ENCODE data around the gene SFT2D2. TPM values are rescaled to one million over a fixed set of nuclear protein-coding genes. Genes with fewer than 3 reads are reported as not detected.

Gene SFT2D2
- total and polyA plus RNA-seq, 3 experiments from 2014 or later: 44.4 to 46.0 (median 45.1) TPM

DNA sequence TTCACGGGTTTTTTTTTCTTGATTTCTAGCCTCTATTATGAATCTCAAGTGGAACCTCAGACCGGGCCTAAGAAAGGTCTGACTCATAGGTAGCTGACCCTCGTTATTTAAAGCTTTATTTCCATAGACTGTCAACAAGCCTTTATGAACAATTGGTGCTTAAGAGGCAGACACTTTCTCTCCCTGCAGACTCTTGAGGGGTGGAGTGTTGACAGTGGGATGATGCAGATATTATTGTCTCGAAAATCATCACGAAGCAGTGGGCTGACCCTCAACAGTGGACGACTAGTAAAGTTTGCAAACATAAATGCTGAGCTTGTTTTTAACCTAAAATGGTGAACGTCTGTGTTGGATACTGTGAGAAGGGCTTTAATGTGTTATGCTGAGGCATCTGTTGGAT lies 1.8 kb downstream of the SFT2D2 start:
- Mint-ChIP-seq H3K36me3 (peaks cover 0 to 55% (median 3%) of the 10 kb centered on the region in 3 donors), H3K9me3 (no peaks in the 10 kb centered on the region), H3K4me3 (peak overlapping the region; percentile 92 to 99 (median 97)), H3K27me3 (peaks cover 0 to 4% of the 10 kb centered on the region in 2 donors), H3K27ac (peak overlapping the region; percentile 21 to 98 (median 95)), H3K4me1 (peaks cover 50 to 72% (median 58%) of the 10 kb centered on the region in 3 donors)
- POLR2A ChIA-PET: interaction anchor here (0.7 to 1.8 kb wide), 2 partner anchors 10 kb away, joined by 3 to 4 read pairs; no protein-coding TSS in a partner anchor
- Histone ChIP-seq H3K9me3 (ENCODE audit: low read length) (no peaks in the 10 kb centered on the region), H3K27ac (ENCODE audit: low read depth, low read length) (no peak overlapping the region), H3K27me3 (ENCODE audit: insufficient read depth, low read length, poor library complexity, severe bottlenecking) (no peaks in the 10 kb centered on the region), H3K4me1 (ENCODE audit: insufficient read depth, low read length) (peaks cover 27% of the 10 kb centered on the region), H3K4me3 (ENCODE audit: low read length) (peak overlapping the region; percentile 82), H3K36me3 (ENCODE audit: insufficient read depth, low read length) (peaks cover 16% of the 10 kb centered on the region)
- CTCF ChIA-PET: interaction anchor here (2.1 kb wide), 1 partner anchor 7 kb away, joined by 24 read pairs; no protein-coding TSS in a partner anchor
- DNase-seq: no peak

DNA sequence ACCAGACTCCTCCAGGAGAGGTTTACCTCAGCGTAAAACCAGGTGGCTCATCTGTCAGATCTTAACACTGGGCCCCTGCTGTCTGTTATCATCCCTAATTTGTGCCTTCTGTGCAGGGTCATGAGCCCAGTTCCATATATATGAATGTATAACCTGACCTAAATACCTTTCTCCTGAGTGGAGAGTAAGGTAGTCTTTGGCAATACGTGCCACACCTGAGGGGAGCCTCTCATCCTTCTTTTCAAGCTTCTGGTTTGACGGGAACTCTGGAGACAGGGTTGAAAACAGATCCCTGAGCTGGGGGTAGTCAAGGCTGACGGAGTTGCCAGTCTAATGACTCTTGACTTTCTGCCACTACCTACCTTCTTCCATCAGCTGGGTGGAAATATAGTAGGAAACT lies 4.1 kb downstream of the SFT2D2 start:
- no peak overlapping the region for H3K4me3 ChIP-seq (ENCODE audit: low read length)
- DNase-seq: no peak
- no peaks in the 10 kb centered on the region for H3K9me3 ChIP-seq (ENCODE audit: low read length)
- Mint-ChIP-seq H3K4me1 (peaks cover 61 to 88% (median 73%) of the 10 kb centered on the region in 3 donors), H3K4me3 (peak overlapping the region in 2 of 7 donors; percentile 30 to 72), H3K27ac (peak overlapping the region in 4 of 8 donors; percentile 3 to 93 (median 53)), H3K27me3 (no peaks in the 10 kb centered on the region), H3K9me3 (no peaks in the 10 kb centered on the region), H3K36me3 (peaks cover 4 to 75% (median 7%) of the 10 kb centered on the region in 3 donors)
- no peaks in the 10 kb centered on the region for H3K27me3 ChIP-seq (ENCODE audit: insufficient read depth, low read length, poor library complexity, severe bottlenecking)
- CTCF ChIA-PET: no interaction called here
- peaks cover 30% of the 10 kb centered on the region for H3K4me1 ChIP-seq (ENCODE audit: insufficient read depth, low read length)
- no peak overlapping the region for H3K27ac ChIP-seq (ENCODE audit: low read depth, low read length)
- H3K36me3 ChIP-seq (ENCODE audit: insufficient read depth, low read length): peaks cover 29% of the 10 kb centered on the region
- POLR2A ChIA-PET: no interaction called here

DNA sequence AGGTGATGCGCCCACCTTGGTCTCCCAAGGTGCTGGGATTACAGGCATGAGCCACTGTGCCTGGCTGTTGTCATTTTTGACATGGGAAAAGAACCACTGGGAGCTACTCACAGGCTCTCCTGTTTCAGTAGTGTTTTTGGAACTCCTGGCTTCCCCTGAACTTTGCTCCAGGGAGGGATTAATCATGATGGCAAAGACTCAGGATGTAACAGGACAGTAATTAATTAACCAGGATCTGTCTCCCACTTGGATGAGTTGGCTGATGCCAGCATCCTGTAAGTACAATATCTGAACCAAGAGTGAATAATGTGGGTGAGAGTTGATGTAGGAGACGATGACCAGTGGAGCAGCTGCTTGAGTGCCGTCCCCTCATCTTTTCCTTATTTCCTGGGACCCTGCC lies 4.9 kb downstream of the SFT2D2 start:
- ChIA-PET CTCF (no interaction called here), POLR2A (no interaction called here)
- Mint-ChIP-seq H3K27me3 (no peaks in the 10 kb centered on the region), H3K4me1 (peaks cover 64 to 88% (median 78%) of the 10 kb centered on the region in 3 donors), H3K36me3 (peaks cover 4 to 78% (median 11%) of the 10 kb centered on the region in 3 donors), H3K4me3 (no peak overlapping the region), H3K9me3 (no peaks in the 10 kb centered on the region), H3K27ac (peak overlapping the region in 2 of 8 donors; percentile 7 to 39)
- Histone ChIP-seq H3K4me1 (ENCODE audit: insufficient read depth, low read length) (peaks cover 34% of the 10 kb centered on the region), H3K36me3 (ENCODE audit: insufficient read depth, low read length) (peaks cover 32% of the 10 kb centered on the region), H3K27me3 (ENCODE audit: insufficient read depth, low read length, poor library complexity, severe bottlenecking) (no peaks in the 10 kb centered on the region), H3K4me3 (ENCODE audit: low read length) (no peak overlapping the region), H3K27ac (ENCODE audit: low read depth, low read length) (no peak overlapping the region), H3K9me3 (ENCODE audit: low read length) (no peaks in the 10 kb centered on the region)
- DNase-seq: no peak

DNA sequence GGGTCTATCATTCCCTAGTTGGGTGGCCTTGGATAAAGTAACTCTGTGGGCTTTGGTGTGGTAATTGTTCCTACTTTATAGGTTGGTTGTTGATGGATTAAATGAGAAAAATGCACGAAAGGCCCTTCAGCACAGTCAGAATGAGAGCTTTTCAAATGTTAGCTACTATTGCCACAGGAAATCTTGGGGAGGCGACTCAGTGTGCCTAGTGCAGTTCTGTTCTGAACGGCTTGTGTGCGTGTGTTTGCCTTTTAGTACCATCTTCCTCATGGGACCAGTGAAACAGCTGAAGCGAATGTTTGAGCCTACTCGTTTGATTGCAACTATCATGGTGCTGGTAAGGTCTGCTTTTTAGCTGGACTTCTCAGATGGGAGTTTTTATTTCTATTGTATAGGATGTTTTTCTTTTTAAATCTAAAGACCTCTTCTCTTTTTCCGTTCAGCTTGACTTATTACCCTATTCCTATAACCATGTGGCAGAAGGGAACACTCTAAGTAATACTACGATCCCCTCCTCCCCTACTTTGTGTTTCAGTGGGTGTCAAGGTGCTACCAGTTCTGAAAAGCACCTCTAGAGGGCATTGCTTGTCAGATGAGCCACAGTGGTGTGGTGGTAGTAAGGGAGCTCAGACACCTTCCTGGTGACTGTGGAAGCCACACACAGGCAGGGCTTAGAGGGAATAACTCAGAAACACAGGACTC lies 9.2 kb downstream of the SFT2D2 start:
- Mint-ChIP-seq H3K4me1 (peaks cover 42 to 70% (median 64%) of the 10 kb centered on the region in 3 donors), H3K4me3 (no peak overlapping the region), H3K9me3 (no peaks in the 10 kb centered on the region), H3K27me3 (no peaks in the 10 kb centered on the region), H3K36me3 (peaks cover 5 to 87% (median 32%) of the 10 kb centered on the region in 3 donors), H3K27ac (peak overlapping the region in 6 of 8 donors; percentile 13 to 89 (median 52))
- H3K4me3 ChIP-seq (ENCODE audit: low read length): no peak overlapping the region
- CTCF ChIA-PET: interaction anchor here (0.6 to 2.6 kb wide), 15 partner anchors 8 to 1133 kb away, joined by 3 to 24 read pairs (median 4); partner anchors contain the start of genes BLZF1, NME7 and SFT2D2
- peaks cover 15% of the 10 kb centered on the region for H3K4me1 ChIP-seq (ENCODE audit: insufficient read depth, low read length)
- H3K9me3 ChIP-seq (ENCODE audit: low read length): no peaks in the 10 kb centered on the region
- peaks cover 50% of the 10 kb centered on the region for H3K36me3 ChIP-seq (ENCODE audit: insufficient read depth, low read length)
- POLR2A ChIA-PET: interaction anchor here (0.9 kb wide), 1 partner anchor 9 kb away, joined by 8 read pairs; the partner anchor contains the start of gene SFT2D2
- H3K27me3 ChIP-seq (ENCODE audit: insufficient read depth, low read length, poor library complexity, severe bottlenecking): no peaks in the 10 kb centered on the region
- no peak overlapping the region for H3K27ac ChIP-seq (ENCODE audit: low read depth, low read length)
- DNase-seq: peak in 4 of 5 donors; percentile 22 to 57 (median 30)

DNA sequence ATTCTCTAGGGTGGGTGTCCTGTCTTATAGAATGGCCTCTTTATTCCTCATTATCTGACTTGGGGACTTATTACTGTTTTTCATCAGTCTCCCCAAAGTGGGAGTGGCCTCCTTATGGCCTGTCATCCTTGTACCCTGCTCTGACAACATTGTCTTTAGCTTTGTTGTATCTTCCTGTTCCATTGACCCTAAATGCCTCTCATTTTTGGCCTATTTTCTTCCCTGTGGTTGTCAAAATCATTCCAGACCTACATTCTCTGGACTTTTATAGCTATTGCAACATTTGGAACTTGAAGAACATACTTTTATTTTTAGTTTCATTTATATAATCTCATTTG lies 9.7 kb downstream of the SFT2D2 start:
- Histone ChIP-seq H3K9me3 (ENCODE audit: low read length) (no peaks in the 10 kb centered on the region), H3K4me3 (ENCODE audit: low read length) (no peak overlapping the region), H3K27me3 (ENCODE audit: insufficient read depth, low read length, poor library complexity, severe bottlenecking) (no peaks in the 10 kb centered on the region), H3K27ac (ENCODE audit: low read depth, low read length) (no peak overlapping the region), H3K36me3 (ENCODE audit: insufficient read depth, low read length) (peaks cover 47% of the 10 kb centered on the region), H3K4me1 (ENCODE audit: insufficient read depth, low read length) (peaks cover 15% of the 10 kb centered on the region)
- Mint-ChIP-seq H3K4me1 (peaks cover 42 to 69% (median 63%) of the 10 kb centered on the region in 3 donors), H3K4me3 (no peak overlapping the region), H3K27ac (peak overlapping the region in 4 of 8 donors; percentile 13 to 87 (median 52)), H3K27me3 (no peaks in the 10 kb centered on the region), H3K9me3 (no peaks in the 10 kb centered on the region), H3K36me3 (peaks cover 9 to 88% (median 35%) of the 10 kb centered on the region in 3 donors)
- POLR2A ChIA-PET: no interaction called here
- CTCF ChIA-PET: interaction anchor here (0.6 to 2.6 kb wide), 14 partner anchors 9 to 1132 kb away, joined by 3 to 24 read pairs (median 4); partner anchors contain the start of genes BLZF1, NME7 and SFT2D2
- DNase-seq: no peak

- H3K4me1 Mint-ChIP-seq: peaks cover 41 to 65% (median 58%) of the 10 kb centered on the region in 3 donors
- H3K27ac Mint-ChIP-seq: peak overlapping the region in 3 of 8 donors; percentile 4 to 87 (median 52)
These were observed 10.1 kb downstream of the SFT2D2 start for GRCh38 chr1:168235937-168236336.

GRCh38 chr1:168236836-168237611 lies 11.2 kb downstream of the SFT2D2 start:
- no peak overlapping the region for H3K27ac ChIP-seq (ENCODE audit: low read depth, low read length)
- Mint-ChIP-seq H3K9me3 (no peaks in the 10 kb centered on the region), H3K4me1 (peaks cover 32 to 56% (median 49%) of the 10 kb centered on the region in 3 donors), H3K4me3 (no peak overlapping the region), H3K27ac (peak overlapping the region in 4 of 8 donors; percentile 1 to 70 (median 18)), H3K36me3 (peaks cover 9 to 88% (median 35%) of the 10 kb centered on the region in 3 donors), H3K27me3 (no peaks in the 10 kb centered on the region)
- no peak for DNase-seq
- no peaks in the 10 kb centered on the region for H3K9me3 ChIP-seq (ENCODE audit: low read length)
- H3K27me3 ChIP-seq (ENCODE audit: insufficient read depth, low read length, poor library complexity, severe bottlenecking): no peaks in the 10 kb centered on the region
- ChIA-PET CTCF (no interaction called here), POLR2A (no interaction called here)
- H3K4me3 ChIP-seq (ENCODE audit: low read length): no peak overlapping the region
- peaks cover 15% of the 10 kb centered on the region for H3K4me1 ChIP-seq (ENCODE audit: insufficient read depth, low read length)
- peaks cover 41% of the 10 kb centered on the region for H3K36me3 ChIP-seq (ENCODE audit: insufficient read depth, low read length)

More at GRCh38 chr1:168235937-168236336, 10.1 kb downstream of the SFT2D2 start:
- Histone ChIP-seq H3K36me3 (ENCODE audit: insufficient read depth, low read length) (peaks cover 47% of the 10 kb centered on the region), H3K27ac (ENCODE audit: low read depth, low read length) (no peak overlapping the region), H3K27me3 (ENCODE audit: insufficient read depth, low read length, poor library complexity, severe bottlenecking) (no peaks in the 10 kb centered on the region), H3K4me1 (ENCODE audit: insufficient read depth, low read length) (peaks cover 15% of the 10 kb centered on the region), H3K4me3 (ENCODE audit: low read length) (no peak overlapping the region), H3K9me3 (ENCODE audit: low read length) (no peaks in the 10 kb centered on the region)
- Mint-ChIP-seq H3K4me3 (no peak overlapping the region), H3K27me3 (no peaks in the 10 kb centered on the region), H3K36me3 (peaks cover 9 to 88% (median 35%) of the 10 kb centered on the region in 3 donors), H3K9me3 (no peaks in the 10 kb centered on the region)
- CTCF ChIA-PET: interaction anchor here (0.6 to 2.6 kb wide), 13 partner anchors 9 to 1132 kb away, joined by 3 to 24 read pairs (median 4); partner anchors contain the start of genes BLZF1, NME7 and SFT2D2
- no peak for DNase-seq
- POLR2A ChIA-PET: no interaction called here

Data from CD8-positive, alpha-beta memory T cell (primary cell).